K562 (cell line): ENCODE results near the gene UQCC2.

ENCODE experiments used
- BRCA1 ChIP-seq, 2 experiments: fragments of 450-650 bp in 1 of 2; sonication (generic) in 1 of 2; formaldehyde crosslinking in 1 of 2; IDR thresholded peaks; 2 replicates each; pipeline versions ENCODE4 v1.5.0 to v1.6.1; 2017 to 2020; ENCODE audit warnings: mild to moderate bottlenecking in 1 of 2, missing genetic modification reagents in 1 of 2
- SMAD3 ChIP-seq: fragments of 450-650 bp; formaldehyde crosslinking; conservative IDR thresholded peaks from 2 replicates; pipeline ENCODE4 v1.4.0; 2020; ENCODE audit warnings: mild to moderate bottlenecking
- SRF ChIP-seq, 2 experiments: fragments of 250-450, 450-650 bp in 1 of 2; sonication (Bioruptor Pico) in 1 of 2; sonication (generic) in 1 of 2; formaldehyde crosslinking; IDR thresholded peaks; 2 replicates each; pipeline versions ENCODE4 v1.5.0 to v1.5.1; 2020 to 2022; ENCODE audit warnings: mild to moderate bottlenecking in 1 of 2, missing genetic modification reagents in 1 of 2
- ZNF232 ChIP-seq: sonication (generic); formaldehyde crosslinking; IDR thresholded peaks from 2 replicates; pipeline ENCODE4 v1.8.0; 2022; ENCODE audit warnings: mild to moderate bottlenecking, missing genetic modification reagents
- TF ChIP-seq, protein P1 (sequence below), 3 experiments: IDR thresholded peaks in 2 of 3; conservative IDR thresholded peaks in 1 of 3; 2 replicates each; pipeline ENCODE4 v1.5.1; 2011 to 2012; ENCODE audit warnings: low read length in 3 of 3, mild to moderate bottlenecking in 3 of 3, control low read depth in 2 of 3, improper control_type of control experiment in 1 of 3, inconsistent platforms in 1 of 3, low read depth in 1 of 3, mixed read lengths in 1 of 3, moderate library complexity in 1 of 3; ENCODE audit not compliant: insufficient read depth in 2 of 3
- TF ChIP-seq, protein P2 (sequence below): sonication (generic); formaldehyde crosslinking; IDR thresholded peaks from 2 replicates; pipeline ENCODE4 v1.8.1; 2023; ENCODE audit warnings: mild to moderate bottlenecking, missing genetic modification reagents
- TF ChIP-seq, protein P3 (sequence below): conservative IDR thresholded peaks from 2 replicates; pipeline ENCODE4 v1.6.1; 2011; ENCODE audit warnings: low read depth, mild to moderate bottlenecking, low read length; ENCODE audit not compliant: control insufficient read depth

DNA sequence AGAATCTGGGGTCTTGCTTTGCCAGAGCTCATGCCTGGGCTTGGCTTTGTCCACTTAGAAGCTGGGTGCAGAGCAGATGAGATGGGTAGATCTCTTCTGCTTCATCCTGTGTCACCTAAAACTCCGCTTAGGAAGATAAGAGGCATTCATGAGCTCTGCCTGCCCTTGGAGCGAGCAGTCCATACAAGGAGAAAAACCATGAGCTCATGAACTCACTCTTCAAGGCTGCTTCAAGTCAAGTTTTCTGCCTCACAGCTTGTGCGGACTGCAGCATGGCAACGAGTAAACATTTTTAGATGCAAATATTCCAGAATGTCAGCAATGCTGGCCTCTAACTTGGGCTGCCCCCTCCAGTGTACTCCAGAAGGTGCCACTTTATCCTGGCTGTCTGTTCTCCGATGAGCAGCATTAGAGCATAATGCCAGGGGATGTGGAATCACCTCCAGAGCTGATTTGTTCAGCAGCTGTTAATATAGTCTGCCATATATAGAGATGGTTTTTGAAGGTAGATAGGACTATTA, 10.7 kb upstream of the UQCC2 start:
- TF ChIP-seq, protein P1, sequence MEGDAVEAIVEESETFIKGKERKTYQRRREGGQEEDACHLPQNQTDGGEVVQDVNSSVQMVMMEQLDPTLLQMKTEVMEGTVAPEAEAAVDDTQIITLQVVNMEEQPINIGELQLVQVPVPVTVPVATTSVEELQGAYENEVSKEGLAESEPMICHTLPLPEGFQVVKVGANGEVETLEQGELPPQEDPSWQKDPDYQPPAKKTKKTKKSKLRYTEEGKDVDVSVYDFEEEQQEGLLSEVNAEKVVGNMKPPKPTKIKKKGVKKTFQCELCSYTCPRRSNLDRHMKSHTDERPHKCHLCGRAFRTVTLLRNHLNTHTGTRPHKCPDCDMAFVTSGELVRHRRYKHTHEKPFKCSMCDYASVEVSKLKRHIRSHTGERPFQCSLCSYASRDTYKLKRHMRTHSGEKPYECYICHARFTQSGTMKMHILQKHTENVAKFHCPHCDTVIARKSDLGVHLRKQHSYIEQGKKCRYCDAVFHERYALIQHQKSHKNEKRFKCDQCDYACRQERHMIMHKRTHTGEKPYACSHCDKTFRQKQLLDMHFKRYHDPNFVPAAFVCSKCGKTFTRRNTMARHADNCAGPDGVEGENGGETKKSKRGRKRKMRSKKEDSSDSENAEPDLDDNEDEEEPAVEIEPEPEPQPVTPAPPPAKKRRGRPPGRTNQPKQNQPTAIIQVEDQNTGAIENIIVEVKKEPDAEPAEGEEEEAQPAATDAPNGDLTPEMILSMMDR (IDR thresholded peaks at IDR 0.05 in 2 of 3, conservative IDR thresholded peaks at IDR 0.05 in 1 of 3; ENCODE audit: insufficient read depth in 2 of 3, low read depth in 1 of 3, low read length in 3 of 3) = no peak
- TF ChIP-seq SMAD3 = no peak
- TF ChIP-seq ZNF232 (CRISPR knock-in tag) = no peak
- no peak for TF ChIP-seq BRCA1 (IDR thresholded peaks at IDR 0.05)
- TF ChIP-seq BRCA1 (CRISPR knock-in tag; IDR thresholded peaks at IDR 0.05) = no peak
- no peak for TF ChIP-seq SRF (CRISPR knock-in tag; IDR thresholded peaks at IDR 0.05)
- TF ChIP-seq, protein P2, sequence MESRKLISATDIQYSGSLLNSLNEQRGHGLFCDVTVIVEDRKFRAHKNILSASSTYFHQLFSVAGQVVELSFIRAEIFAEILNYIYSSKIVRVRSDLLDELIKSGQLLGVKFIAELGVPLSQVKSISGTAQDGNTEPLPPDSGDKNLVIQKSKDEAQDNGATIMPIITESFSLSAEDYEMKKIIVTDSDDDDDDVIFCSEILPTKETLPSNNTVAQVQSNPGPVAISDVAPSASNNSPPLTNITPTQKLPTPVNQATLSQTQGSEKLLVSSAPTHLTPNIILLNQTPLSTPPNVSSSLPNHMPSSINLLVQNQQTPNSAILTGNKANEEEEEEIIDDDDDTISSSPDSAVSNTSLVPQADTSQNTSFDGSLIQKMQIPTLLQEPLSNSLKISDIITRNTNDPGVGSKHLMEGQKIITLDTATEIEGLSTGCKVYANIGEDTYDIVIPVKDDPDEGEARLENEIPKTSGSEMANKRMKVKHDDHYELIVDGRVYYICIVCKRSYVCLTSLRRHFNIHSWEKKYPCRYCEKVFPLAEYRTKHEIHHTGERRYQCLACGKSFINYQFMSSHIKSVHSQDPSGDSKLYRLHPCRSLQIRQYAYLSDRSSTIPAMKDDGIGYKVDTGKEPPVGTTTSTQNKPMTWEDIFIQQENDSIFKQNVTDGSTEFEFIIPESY = no peak
- TF ChIP-seq, protein P3, sequence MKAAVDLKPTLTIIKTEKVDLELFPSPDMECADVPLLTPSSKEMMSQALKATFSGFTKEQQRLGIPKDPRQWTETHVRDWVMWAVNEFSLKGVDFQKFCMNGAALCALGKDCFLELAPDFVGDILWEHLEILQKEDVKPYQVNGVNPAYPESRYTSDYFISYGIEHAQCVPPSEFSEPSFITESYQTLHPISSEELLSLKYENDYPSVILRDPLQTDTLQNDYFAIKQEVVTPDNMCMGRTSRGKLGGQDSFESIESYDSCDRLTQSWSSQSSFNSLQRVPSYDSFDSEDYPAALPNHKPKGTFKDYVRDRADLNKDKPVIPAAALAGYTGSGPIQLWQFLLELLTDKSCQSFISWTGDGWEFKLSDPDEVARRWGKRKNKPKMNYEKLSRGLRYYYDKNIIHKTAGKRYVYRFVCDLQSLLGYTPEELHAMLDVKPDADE = no peak
